OCI-LY1 (cell line): Measurements from ENCODE around the gene ABHD17A.

ENCODE experiments used
- H2AFZ ChIP-seq: fragments of 200-600 bp; sonication (generic), shearing (Covaris generic); 2 replicates; pipeline ENCODE4 v1.6.0; 2014; ENCODE audit warnings: antibody characterized with exemption, mild to moderate bottlenecking, low read length
- H3F3A ChIP-seq: fragments of 200-600 bp; sonication (generic), shearing (Covaris generic); 2 replicates; pipeline ENCODE4 v1.6.0; 2014; ENCODE audit warnings: mild to moderate bottlenecking, antibody characterized with exemption, low read length, moderate library complexity; ENCODE audit not compliant: insufficient read depth
- H3K27ac ChIP-seq: fragments of 200-600 bp; sonication (generic); 2 replicates; pipeline ENCODE4 v1.5.1; 2014; ENCODE audit warnings: low read length, mixed run types, mild to moderate bottlenecking, low read depth; ENCODE audit not compliant: poor library complexity, severe bottlenecking
- H3K27me3 ChIP-seq: fragments of 200-600 bp; sonication (generic); 2 replicates; pipeline ENCODE4 v1.6.0; 2014; ENCODE audit warnings: antibody characterized with exemption, mild to moderate bottlenecking, low read length, moderate library complexity; ENCODE audit not compliant: insufficient read depth
- H3K36me3 ChIP-seq: fragments of 200-600 bp; sonication (generic); 2 replicates; pipeline ENCODE4 v1.6.1; 2014; ENCODE audit warnings: mild to moderate bottlenecking, antibody characterized with exemption, low read length, moderate library complexity, mixed read lengths; ENCODE audit not compliant: insufficient read depth
- H3K4me1 ChIP-seq: fragments of 200-600 bp; sonication (generic); 2 replicates; pipeline ENCODE4 v1.5.1; 2014; ENCODE audit warnings: mild to moderate bottlenecking, low read length, moderate library complexity; ENCODE audit not compliant: insufficient read depth, severe bottlenecking
- H3K4me2 ChIP-seq: fragments of 200-600 bp; sonication (generic), shearing (Covaris generic); 2 replicates; pipeline ENCODE4 v1.6.1; 2014; ENCODE audit warnings: low read length
- H3K4me3 ChIP-seq: fragments of 200-600 bp; sonication (generic); 2 replicates; pipeline ENCODE4 v1.5.1; 2014; ENCODE audit warnings: low read length, low read depth, mild to moderate bottlenecking, mixed read lengths; ENCODE audit not compliant: poor library complexity, severe bottlenecking
- H3K79me2 ChIP-seq: fragments of 200-600 bp; shearing (Covaris generic); 2 replicates; pipeline ENCODE4 v1.6.1; 2016; ENCODE audit warnings: mixed run types, low read length, mixed read lengths; ENCODE audit not compliant: insufficient read depth
- H3K9ac ChIP-seq: fragments of 200-600 bp; sonication (generic), shearing (Covaris generic); 2 replicates; pipeline ENCODE4 v1.6.1; 2014; ENCODE audit warnings: mild to moderate bottlenecking, low read length, mixed read lengths
- H3K9me2 ChIP-seq: fragments of 200-600 bp; sonication (generic), shearing (Covaris generic); 2 replicates; pipeline ENCODE4 v1.6.1; 2014; ENCODE audit warnings: low read depth, mild to moderate bottlenecking, low read length, mixed read lengths
- H3K9me3 ChIP-seq: fragments of 200-600 bp; shearing (Covaris generic); 2 replicates; pipeline ENCODE4 v1.6.1; 2014; ENCODE audit warnings: low read length, mixed read lengths
- H4K20me1 ChIP-seq: fragments of 200-600 bp; sonication (generic), shearing (Covaris generic); 2 replicates; pipeline ENCODE4 v1.6.0; 2016; ENCODE audit warnings: mild to moderate bottlenecking, low read length; ENCODE audit not compliant: insufficient read depth
- CTCF ChIP-seq: fragments of 200-600 bp; sonication (generic), shearing (Covaris generic); IDR thresholded peaks from 2 replicates; pipeline ENCODE4 v1.5.1; 2017; ENCODE audit warnings: mild to moderate bottlenecking, antibody characterized with exemption, low read length, moderate library complexity, mixed read lengths
- EZH2 ChIP-seq: fragments of 200-600 bp; sonication (generic), shearing (Covaris generic); IDR thresholded peaks from 2 replicates; pipeline ENCODE4 v1.8.0; 2017; ENCODE audit warnings: borderline replicate concordance, mixed run types, mild to moderate bottlenecking, antibody characterized with exemption, low read length, moderate library complexity, mixed read lengths

The ABHD17A gene

GRCh38 chr19:1905863-1906375 lies 20.6 kb upstream of the ABHD17A start:
- H3K4me3 ChIP-seq: peak overlapping the region; percentile 63
- H3K36me3 ChIP-seq: no peaks in the 10 kb centered on the region
- peak overlapping the region; percentile 64 for H3K9ac ChIP-seq
- H3K4me1 ChIP-seq: peaks cover 60% of the 10 kb centered on the region
- H3K9me2 ChIP-seq: no peaks in the 10 kb centered on the region
- peak overlapping the region; percentile 50 for H3K27ac ChIP-seq
- H3K79me2 ChIP-seq: peaks cover 32% of the 10 kb centered on the region
- H3K9me3 ChIP-seq: no peaks in the 10 kb centered on the region
- no peak overlapping the region for H2AFZ ChIP-seq
- peak overlapping the region; percentile 99 for H3K4me2 ChIP-seq
- TF ChIP-seq CTCF (no peak), EZH2 (no peak)
- no peaks in the 10 kb centered on the region for H3K27me3 ChIP-seq
- peaks cover 3% of the 10 kb centered on the region; the same call in 1 of the 2 replicates for H3F3A ChIP-seq
- no peaks in the 10 kb centered on the region for H4K20me1 ChIP-seq

DNA sequence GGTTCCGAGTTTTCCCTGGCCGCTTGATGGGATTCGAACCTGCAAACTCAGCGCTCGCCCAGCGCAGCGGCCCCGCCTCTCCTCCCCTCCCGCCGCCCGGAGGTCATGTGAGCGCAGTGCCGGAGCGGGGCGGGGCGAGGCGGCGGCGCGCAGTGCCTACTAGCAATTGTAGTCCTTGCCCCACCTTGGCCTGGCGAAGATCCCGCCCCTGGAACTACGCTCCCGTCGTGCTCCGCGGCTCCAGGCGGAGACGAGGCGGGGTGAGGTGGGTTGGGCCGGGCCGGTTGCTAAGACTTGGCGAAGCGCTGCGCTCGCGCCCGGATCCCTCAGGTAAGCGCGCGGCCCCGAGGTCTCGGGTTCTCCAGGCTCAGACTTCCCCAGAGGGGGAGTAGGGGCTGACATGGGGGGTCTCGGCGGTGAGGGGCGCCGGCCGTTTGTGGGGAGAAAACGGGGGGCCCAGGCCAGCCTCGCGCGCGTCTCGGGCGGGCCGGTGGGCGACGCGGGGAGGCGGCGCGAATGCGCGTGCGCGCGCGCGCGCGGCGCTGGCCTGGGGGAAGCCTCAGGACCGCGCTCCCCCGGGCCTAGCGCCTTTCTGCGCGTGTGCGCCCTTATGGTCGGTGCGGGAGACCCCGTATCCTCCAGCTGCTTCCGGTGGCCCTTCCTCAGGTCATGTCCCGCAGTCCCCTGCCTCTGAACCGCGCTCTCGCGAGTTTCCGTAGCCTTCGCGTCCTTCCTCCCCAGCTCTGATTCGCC lies 20.0 kb upstream of the ABHD17A start, which contains the start of the genes ADAT3 and SCAMP4:
ADAT3 (plus strand) TSS at position 290 of the 753 bp plus-strand sequence. CDS start 6,649 bp downstream, outside the sequence.
SCAMP4 (plus strand) TSS at position 290 of the 753 bp plus-strand sequence. CDS start 9,621 bp downstream, outside the sequence.
- H3K79me2 ChIP-seq: peaks cover 30% of the 10 kb centered on the region
- peak within 1 kb of the TSS; percentile 89 for H3K27ac ChIP-seq
- H3F3A ChIP-seq: peaks cover 3% of the 10 kb centered on the region; the same call in 1 of the 2 replicates
- no peaks in the 10 kb centered on the region for H3K9me2 ChIP-seq
- H3K4me2 ChIP-seq: peak within 1 kb of the TSS; percentile 99
- H3K9ac ChIP-seq: peak within 1 kb of the TSS; percentile 64
- H3K4me3 ChIP-seq: peak within 1 kb of the TSS; percentile 63
- H3K27me3 ChIP-seq: no peaks in the 10 kb centered on the region
- no peak for TF ChIP-seq EZH2
- TF ChIP-seq CTCF: no peak
- no peaks in the 10 kb centered on the region for H4K20me1 ChIP-seq
- no peaks in the 10 kb centered on the region for H3K36me3 ChIP-seq
- H3K9me3 ChIP-seq: no peaks in the 10 kb centered on the region
- H2AFZ ChIP-seq: no peak within 1 kb of the TSS
- H3K4me1 ChIP-seq: peaks cover 60% of the 10 kb centered on the region

- Histone ChIP-seq H3F3A (peaks cover 3% of the 10 kb centered on the region; the same call in 1 of the 2 replicates), H3K27ac (peak overlapping the region; percentile 89), H3K4me2 (peak overlapping the region; percentile 59), H3K9me2 (no peaks in the 10 kb centered on the region), H3K79me2 (peaks cover 25% of the 10 kb centered on the region), H4K20me1 (no peaks in the 10 kb centered on the region), H3K4me1 (peaks cover 60% of the 10 kb centered on the region), H2AFZ (no peak overlapping the region), H3K9ac (peak overlapping the region; percentile 57), H3K27me3 (no peaks in the 10 kb centered on the region), H3K4me3 (peak overlapping the region; percentile 63), H3K9me3 (no peaks in the 10 kb centered on the region), H3K36me3 (no peaks in the 10 kb centered on the region)
- TF ChIP-seq CTCF (no peak), EZH2 (no peak)
Observed at GRCh38 chr19:1904860-1905109, 19.5 kb upstream of the ABHD17A start.
